EL (cell line): ENCODE results near the gene PGAP6.
A peak's percentile ranks its signal among the peaks of the same experiment; 100 is the strongest.
"Not testable (repeated sequence)": the region's sequence is repeated elsewhere in the genome, so short reads cannot be mapped to it uniquely, and the experiment has no call there.

Experiments used
- DNase-seq: peaks from one replicate; pipeline ENCODE4 v3.0.0-alpha.2; 2016

PGAP6 gene

GRCh38 chr16:401468-402348 is 19.9 kb upstream of the PGAP6 start, which contains the start of gene DECR2:
DECR2 (plus strand) TSS chr16:401885; CDS start chr16:401964, 79 bp downstream.
- DNase-seq: peak; percentile 89

GRCh38 chr16:400061-400591 is 18.3 kb upstream of the PGAP6 start:
- no peak for DNase-seq

- no peak for DNase-seq
Observed at GRCh38 chr16:399340-400019, 17.7 kb upstream of the PGAP6 start.

GRCh38 chr16:398561-399339 is 17.0 kb upstream of the PGAP6 start:
- no peak for DNase-seq

GRCh38 chr16:397736-398332 is 16.1 kb upstream of the PGAP6 start:
- peak; percentile 77 for DNase-seq

GRCh38 chr16:397135-397661 is 15.4 kb upstream of the PGAP6 start, which contains the start of gene NME4:
NME4 (plus strand) TSS chr16:397199; CDS start chr16:397223, 24 bp downstream.
- peak; percentile 46 for DNase-seq

GRCh38 chr16:396605-397004 is 14.8 kb upstream of the PGAP6 start:
- DNase-seq: peak; percentile 67

GRCh38 chr16:396199-396598 is 14.4 kb upstream of the PGAP6 start:
- DNase-seq: no peak

GRCh38 chr16:392450-393030 is 10.8 kb upstream of the PGAP6 start:
- no peak for DNase-seq

- DNase-seq: peak; percentile 83
Observed at GRCh38 chr16:391885-392335, 10.1 kb upstream of the PGAP6 start.

GRCh38 chr16:389352-389751 is 7.6 kb upstream of the PGAP6 start:
- DNase-seq: no peak

- not testable (repeated sequence) for DNase-seq
Observed at GRCh38 chr16:387761-388666, 6.2 kb upstream of the PGAP6 start.

- DNase-seq: no peak
Observed at GRCh38 chr16:386641-387156, 4.9 kb upstream of the PGAP6 start.

GRCh38 chr16:383326-384051 is 1.7 kb upstream of the PGAP6 start:
- no peak for DNase-seq

GRCh38 chr16:381012-381788 is 578 bp downstream of the PGAP6 start:
- no peak for DNase-seq

GRCh38 chr16:380762-381011 is 1.1 kb downstream of the PGAP6 start:
- DNase-seq: no peak

- no peak for DNase-seq
Observed at GRCh38 chr16:379961-380761, 1.6 kb downstream of the PGAP6 start.
